HG03064 (cell line): ENCODE data around the gene ATP11A.

Source experiments
- ATAC-seq: cut with Tn5 transposase; IDR thresholded peaks from one replicate; pipeline ENCODE4 v1.9.1; 2021; ENCODE audit warnings: low read depth; ENCODE audit not compliant: unreplicated experiment

ATP11A gene

GRCh38 chr13:112870737-112871287, 181.0 kb downstream of the ATP11A start:
- no peak for ATAC-seq

- no peak for ATAC-seq
Observed at GRCh38 chr13:112871742-112872141, 181.9 kb downstream of the ATP11A start.

GRCh38 chr13:112872657-112873631, 183.1 kb downstream of the ATP11A start:
- peak; percentile 28 for ATAC-seq

DNA sequence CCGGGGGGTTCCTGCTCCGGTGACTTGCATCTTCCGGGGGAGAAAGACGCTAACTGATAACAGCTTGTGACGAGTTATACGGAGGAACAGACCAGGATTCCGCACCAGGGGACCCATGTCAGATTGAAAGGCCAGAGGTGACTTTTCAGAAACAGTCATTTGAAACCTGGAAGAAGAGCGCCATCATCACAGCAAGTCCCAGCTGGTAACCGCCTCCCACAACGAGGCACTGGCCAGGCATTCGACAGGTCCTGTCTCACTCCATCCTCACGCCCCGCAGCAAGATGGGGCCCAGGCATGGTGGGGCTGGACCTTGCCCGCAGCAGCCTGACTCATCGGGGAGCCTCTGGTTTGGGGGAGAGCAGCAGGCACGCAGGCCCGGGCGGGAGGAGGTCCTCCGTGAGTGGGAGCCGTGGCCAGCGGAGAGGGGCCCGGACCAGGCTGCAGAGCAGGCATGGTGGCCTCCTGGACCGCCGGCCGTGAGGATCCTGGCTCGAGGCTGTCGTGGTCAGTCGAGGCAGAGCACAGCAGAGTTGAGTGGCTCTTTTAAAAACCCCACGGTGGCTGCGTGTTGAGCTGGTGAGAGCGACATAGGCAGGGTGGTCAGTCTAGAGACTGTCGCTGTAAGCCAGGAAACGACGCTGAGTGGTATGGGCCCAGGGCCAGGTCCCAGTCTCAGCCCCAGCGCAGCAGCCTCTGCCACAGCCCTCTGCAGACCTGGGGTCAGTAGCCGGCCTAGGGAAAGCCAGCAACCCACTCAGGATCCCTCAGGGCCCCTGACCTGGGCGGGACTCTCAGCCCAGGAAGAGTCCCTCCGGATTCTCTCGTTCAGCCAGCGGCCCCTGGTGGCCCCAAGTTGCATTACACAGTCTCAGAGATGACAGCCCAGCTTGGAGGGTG, 184.3 kb downstream of the ATP11A start:
- peak; percentile 72 for ATAC-seq

- ATAC-seq = no peak
Observed at GRCh38 chr13:112874751-112875300, 185.0 kb downstream of the ATP11A start.

- ATAC-seq = no peak
Observed at GRCh38 chr13:112875627-112876026, 185.8 kb downstream of the ATP11A start.

- no peak for ATAC-seq
Observed at GRCh38 chr13:112876305-112877000, 186.6 kb downstream of the ATP11A start.

- no peak for ATAC-seq
Observed at GRCh38 chr13:112877066-112877465, 187.2 kb downstream of the ATP11A start.

- ATAC-seq = no peak
Observed at GRCh38 chr13:112877539-112877938, 187.7 kb downstream of the ATP11A start.

- ATAC-seq = no peak
Observed at GRCh38 chr13:112877976-112878955, 188.4 kb downstream of the ATP11A start.

DNA sequence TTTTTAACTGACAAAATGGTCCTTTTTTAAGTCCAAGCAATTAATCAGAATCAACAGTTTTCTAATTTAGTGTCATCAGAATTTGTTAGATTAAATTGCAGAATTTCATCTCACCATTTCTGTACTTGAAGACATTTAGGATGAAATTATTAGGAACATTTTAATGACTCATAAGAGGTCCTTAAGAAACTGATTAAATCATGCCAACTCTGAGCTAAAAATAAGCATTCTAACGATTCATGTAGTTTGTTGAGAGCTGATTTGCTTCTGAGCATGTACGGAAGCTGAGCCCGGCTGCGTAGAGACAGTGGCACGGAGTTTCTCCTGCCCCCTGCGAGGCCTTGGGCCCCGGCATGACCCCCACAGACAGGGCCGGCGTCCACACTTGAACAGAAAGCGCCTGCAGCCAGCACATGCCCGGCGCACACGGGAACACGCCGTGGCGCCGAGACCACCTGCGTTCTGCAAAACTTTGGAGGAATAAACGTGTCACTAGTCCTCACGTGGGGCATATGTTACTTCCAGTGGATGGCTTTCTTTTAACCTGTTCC, 189.5 kb downstream of the ATP11A start:
- ATAC-seq = no peak

DNA sequence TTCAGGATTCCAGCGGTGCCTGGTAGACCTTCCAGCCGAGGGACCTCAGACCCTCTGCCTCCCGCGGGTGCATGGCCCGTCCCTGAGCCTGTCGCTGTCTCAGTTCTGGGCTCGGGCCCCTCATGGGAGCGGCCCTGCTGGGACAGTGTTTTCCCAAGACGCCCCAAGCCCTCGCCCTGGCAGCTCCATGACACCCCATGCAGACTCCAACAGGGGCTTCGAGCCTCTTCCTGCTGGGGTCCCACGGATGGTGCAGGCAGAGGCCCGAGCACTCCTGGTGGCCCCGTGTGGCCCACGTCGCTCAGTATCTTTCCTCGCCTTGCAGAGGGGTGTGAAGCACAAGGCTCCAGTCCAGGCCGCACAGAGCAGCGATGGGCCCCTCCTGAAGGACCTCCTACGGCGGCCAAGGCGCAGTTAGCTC, 190.4 kb downstream of the ATP11A start:
- no peak for ATAC-seq

DNA sequence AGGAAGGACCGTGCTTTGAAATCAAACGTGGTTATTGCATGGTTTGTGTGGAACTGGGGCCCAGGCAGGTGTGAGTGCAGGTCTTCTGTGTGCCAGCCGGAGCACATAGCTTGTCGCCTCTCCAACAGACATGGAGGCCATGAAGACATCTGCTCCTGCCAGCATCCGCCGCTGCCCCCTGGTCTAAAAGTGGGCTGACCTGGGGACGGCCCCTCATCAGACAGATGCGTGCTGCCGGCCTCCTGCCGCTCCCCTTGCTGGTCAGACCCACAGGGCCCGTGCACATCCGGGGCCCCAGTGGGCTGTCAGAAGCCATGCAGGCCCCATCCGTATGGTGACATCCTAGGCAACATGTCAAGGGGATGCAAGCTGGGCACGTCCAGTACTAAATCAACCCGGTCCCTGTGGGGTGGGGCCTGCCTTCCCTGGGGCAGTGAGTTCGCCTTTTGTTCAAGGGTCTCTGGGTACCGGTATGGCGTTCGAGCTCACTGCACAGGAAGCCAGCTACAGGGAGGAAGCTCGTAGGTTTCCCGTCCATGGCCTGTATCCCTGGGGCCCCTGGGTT, 191.2 kb downstream of the ATP11A start:
- no peak for ATAC-seq

DNA sequence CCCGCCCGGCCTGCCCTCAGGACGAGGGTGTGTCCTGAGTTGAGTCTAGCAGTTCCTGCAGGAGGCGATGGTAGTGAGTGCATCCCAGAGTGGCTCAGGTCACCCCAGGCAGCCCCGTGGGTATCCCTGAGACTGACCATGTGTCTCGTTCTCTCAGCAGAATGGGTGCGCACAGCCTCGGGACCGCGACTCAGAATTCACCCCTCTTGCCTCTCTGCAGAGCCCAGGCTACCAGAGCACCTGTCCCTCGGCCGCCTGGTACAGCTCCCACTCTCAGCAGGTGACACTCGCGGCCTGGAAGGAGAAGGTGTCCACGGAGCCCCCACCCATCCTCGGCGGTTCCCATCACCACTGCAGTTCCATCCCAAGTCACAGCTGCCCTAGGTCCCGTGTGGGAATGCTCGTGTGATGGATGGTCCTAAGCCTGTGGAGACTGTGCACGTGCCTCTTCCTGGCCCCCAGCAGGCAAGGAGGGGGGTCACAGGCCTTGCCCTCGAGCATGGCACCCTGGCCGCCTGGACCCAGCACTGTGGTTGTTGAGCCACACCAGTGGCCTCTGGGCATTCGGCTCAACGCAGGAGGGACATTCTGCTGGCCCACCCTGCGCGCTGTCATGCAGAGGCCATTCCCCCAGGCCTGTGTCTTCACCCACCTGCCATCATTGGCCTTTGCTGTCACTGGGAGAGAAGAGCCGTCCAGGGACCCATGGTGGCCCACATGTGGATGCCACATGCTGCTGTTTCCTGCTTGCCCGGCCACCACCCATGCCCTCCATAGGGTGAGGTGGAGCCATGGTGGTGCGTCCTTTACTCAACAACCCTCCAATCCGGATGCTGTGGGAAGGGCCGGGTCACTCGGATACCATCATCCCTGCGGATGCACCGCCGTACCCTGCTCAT, 192.1 kb downstream of the ATP11A start:
- ATAC-seq = no peak

DNA sequence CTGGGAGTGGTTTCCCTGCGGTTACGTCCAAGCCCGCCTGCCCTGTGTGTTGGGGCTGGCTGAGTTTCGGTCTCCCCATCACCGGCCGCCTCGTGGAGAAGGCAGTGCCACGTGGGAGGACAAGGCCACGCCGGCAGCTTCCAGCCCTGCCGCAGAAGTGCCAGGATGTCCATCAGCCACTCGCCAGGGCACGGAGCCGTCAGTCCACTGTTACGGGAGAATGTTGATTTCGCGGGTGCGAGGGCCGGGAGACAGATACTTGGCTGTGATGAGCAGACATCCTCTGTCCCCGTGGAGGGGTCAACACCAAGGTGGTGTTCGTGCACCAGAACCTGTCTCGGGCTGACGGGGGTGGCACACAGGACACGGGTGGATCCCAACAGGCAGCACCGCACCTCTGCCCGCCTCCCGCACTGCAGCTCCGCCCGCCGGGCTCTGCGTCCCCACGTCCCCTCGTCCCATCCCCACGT, 192.8 kb downstream of the ATP11A start:
- no peak for ATAC-seq

- ATAC-seq = no peak
Observed at GRCh38 chr13:112883241-112883945, 193.6 kb downstream of the ATP11A start.
